Mesenchymal stem cell (in vitro differentiated cells and primary cell): Measurements from ENCODE around the gene GALNT18.
A peak's percentile ranks its signal among the peaks of the same experiment; 100 is the strongest.

Experiments used
- DNase-seq: peaks from one replicate; pipeline ENCODE4 v3.0.0-alpha.2; 2013
- H2AFZ ChIP-seq: one replicate; pipeline ENCODE4 v1.6.1; 2013; ENCODE audit warnings: low read depth, mild to moderate bottlenecking, control low read depth, inconsistent platforms, low read length, moderate library complexity
- H2AK5ac ChIP-seq: 2 replicates; pipeline ENCODE4 v1.6.1; 2013; ENCODE audit warnings: low read length, moderate library complexity, mild to moderate bottlenecking, inconsistent platforms; ENCODE audit not compliant: severe bottlenecking
- H2BK120ac ChIP-seq: one replicate; pipeline ENCODE4 v1.6.1; 2013; ENCODE audit warnings: low read depth, mild to moderate bottlenecking, inconsistent platforms, low read length, moderate library complexity
- H2BK12ac ChIP-seq, 2 experiments: one replicate each; pipeline ENCODE4 v1.6.1; 2013; ENCODE audit warnings: inconsistent platforms in 2 of 2, low read length in 2 of 2, mild to moderate bottlenecking in 2 of 2, moderate library complexity in 2 of 2, control low read depth in 1 of 2
- H2BK15ac ChIP-seq: one replicate; pipeline ENCODE4 v1.6.1; 2013; ENCODE audit warnings: mild to moderate bottlenecking, low read depth, inconsistent platforms; ENCODE audit not compliant: poor library complexity, severe bottlenecking
- H2BK5ac ChIP-seq: 2 replicates; pipeline ENCODE4 v1.6.1; 2013; ENCODE audit warnings: low read depth, mild to moderate bottlenecking, low read length, control low read depth, inconsistent platforms; ENCODE audit not compliant: poor library complexity, severe bottlenecking
- H3K14ac ChIP-seq, 2 experiments: one replicate each; pipeline ENCODE4 v1.6.1; 2013; ENCODE audit warnings: inconsistent platforms in 2 of 2, low read length in 2 of 2, control low read depth in 1 of 2, mild to moderate bottlenecking in 1 of 2, moderate library complexity in 1 of 2
- H3K18ac ChIP-seq, 2 experiments: one replicate each; pipeline ENCODE4 v1.6.1; 2013; ENCODE audit warnings: inconsistent platforms in 2 of 2, low read length in 2 of 2, control low read depth in 1 of 2, low read depth in 1 of 2, mild to moderate bottlenecking in 1 of 2
- H3K23ac ChIP-seq, 2 experiments: one replicate each; pipeline ENCODE4 v1.6.1; 2013; ENCODE audit warnings: inconsistent platforms in 2 of 2, low read length in 2 of 2, mild to moderate bottlenecking in 2 of 2, moderate library complexity in 2 of 2, control low read depth in 1 of 2
- H3K27ac ChIP-seq: 2 replicates; pipeline ENCODE4 v1.5.1; 2013; ENCODE audit warnings: mild to moderate bottlenecking, moderate library complexity, low read length, control low read depth, inconsistent platforms; ENCODE audit not compliant: poor library complexity, severe bottlenecking
- H3K27me3 ChIP-seq, 2 experiments: 2 replicates each; pipeline versions ENCODE4 v1.6.1 to v1.7.0; 2013; ENCODE audit warnings: low read length in 2 of 2, mild to moderate bottlenecking in 2 of 2, moderate library complexity in 2 of 2, control low read depth in 1 of 2, inconsistent platforms in 1 of 2; ENCODE audit not compliant: control insufficient read depth in 1 of 2, insufficient read depth in 1 of 2
- H3K36me3 ChIP-seq, 2 experiments: 2 replicates each; pipeline versions ENCODE4 v1.6.1 to v1.7.0; 2013; ENCODE audit warnings: low read length in 2 of 2, control low read depth in 1 of 2, inconsistent platforms in 1 of 2, low read depth in 1 of 2, mild to moderate bottlenecking in 1 of 2; ENCODE audit not compliant: insufficient read depth in 2 of 2, control insufficient read depth in 1 of 2
- H3K4ac ChIP-seq, 2 experiments: one replicate each; pipeline ENCODE4 v1.6.1; 2013; ENCODE audit warnings: inconsistent platforms in 2 of 2, low read length in 2 of 2, mild to moderate bottlenecking in 2 of 2, moderate library complexity in 2 of 2, control low read depth in 1 of 2, low read depth in 1 of 2
- H3K4me1 ChIP-seq: 2 replicates; pipeline ENCODE4 v1.6.1; 2013; ENCODE audit warnings: low read depth, low read length, control low read depth; ENCODE audit not compliant: control insufficient read depth, insufficient read depth
- H3K4me2 ChIP-seq: 2 replicates; pipeline ENCODE4 v1.6.1; 2013; ENCODE audit warnings: low read length, mild to moderate bottlenecking, inconsistent platforms; ENCODE audit not compliant: poor library complexity, severe bottlenecking
- H3K4me3 ChIP-seq, 2 experiments: 2 replicates each; pipeline versions ENCODE4 v1.5.1 to v1.7.0; 2013; ENCODE audit warnings: low read length in 2 of 2, mild to moderate bottlenecking in 2 of 2, control low read depth in 1 of 2, low read depth in 1 of 2; ENCODE audit not compliant: insufficient read depth in 1 of 2
- H3K79me1 ChIP-seq: replicated peaks from 2 replicates; pipeline ENCODE4 v1.6.1; 2013; ENCODE audit warnings: mild to moderate bottlenecking, control low read depth, low read length, inconsistent platforms; ENCODE audit not compliant: poor library complexity, severe bottlenecking
- H3K9ac ChIP-seq: 2 replicates; pipeline ENCODE4 v1.7.0; 2013; ENCODE audit warnings: mild to moderate bottlenecking, low read length, moderate library complexity
- H3K9me3 ChIP-seq: 2 replicates; pipeline ENCODE4 v1.7.0; 2013; ENCODE audit warnings: mild to moderate bottlenecking, low read length; ENCODE audit not compliant: control insufficient read depth
- H4K8ac ChIP-seq: one replicate; pipeline ENCODE4 v1.6.1; 2013; ENCODE audit warnings: inconsistent platforms, mild to moderate bottlenecking, low read length, moderate library complexity
- H4K91ac ChIP-seq: one replicate; pipeline ENCODE4 v1.6.1; 2013; ENCODE audit warnings: mild to moderate bottlenecking, low read length, inconsistent platforms
- WGBS: methylation state at CpG from one replicate; pipeline ENCODE4 v1.1.7; 2013; ENCODE audit warnings: mixed read lengths; 5-methylcytosine and 5-hydroxymethylcytosine counted together

Gene GALNT18

GRCh38 chr11:11461473-11461872 lies 160.3 kb downstream of the GALNT18 start:
- H3K36me3 ChIP-seq, result no peaks in the 10 kb centered on the region
- H2AK5ac ChIP-seq, result no peak overlapping the region
- no peak overlapping the region for H3K27ac ChIP-seq
- H3K79me1 ChIP-seq, result no peaks in the 10 kb centered on the region
- no peak overlapping the region for H4K91ac ChIP-seq
- no peak overlapping the region for H2BK15ac ChIP-seq
- peak overlapping the region in 1 of 2 experiments; percentile 70 for H3K23ac ChIP-seq
- H3K4me1 ChIP-seq, result peaks cover 2% of the 10 kb centered on the region
- H3K18ac ChIP-seq, result no peak overlapping the region
- H3K4me2 ChIP-seq, result no peak overlapping the region
- no peak overlapping the region for H4K8ac ChIP-seq
- no peak overlapping the region for H2BK12ac ChIP-seq
- WGBS, result 63% methylated on average over 10 of the region's 10 CpGs
- H3K4me3 ChIP-seq, result no peak overlapping the region
- no peak overlapping the region for H3K4ac ChIP-seq
- no peak overlapping the region for H2BK120ac ChIP-seq
- H3K9me3 ChIP-seq, result peaks cover 4% of the 10 kb centered on the region
- H3K27me3 ChIP-seq, result peaks cover 44 to 67% of the 10 kb centered on the region in 2 experiments
- peak; percentile 11 for DNase-seq
- H2BK5ac ChIP-seq, result no peak overlapping the region
- H3K9ac ChIP-seq, result no peak overlapping the region
- no peak overlapping the region for H3K14ac ChIP-seq
- H2AFZ ChIP-seq, result no peak overlapping the region

DNA sequence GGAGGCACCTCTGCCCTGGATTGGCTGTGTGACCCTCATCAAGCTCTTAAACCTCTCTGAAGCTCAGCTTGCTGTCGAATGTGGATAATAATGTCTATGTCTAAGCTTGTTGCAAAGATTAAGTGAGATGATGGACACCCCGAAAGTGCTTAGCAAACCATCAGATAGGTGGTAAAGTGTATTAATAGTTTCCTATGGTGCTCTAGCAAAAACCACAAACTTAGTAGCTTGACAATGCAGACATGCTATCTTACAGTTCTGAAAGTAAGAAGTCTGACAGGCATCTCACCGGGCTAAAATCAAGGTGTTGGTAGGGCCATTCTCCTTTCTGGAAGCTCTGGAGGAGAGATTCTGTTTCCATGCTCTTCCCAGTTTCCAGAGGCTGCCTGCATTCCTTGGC lies 162.2 kb downstream of the GALNT18 start:
- Histone ChIP-seq H3K36me3 (no peaks in the 10 kb centered on the region), H3K4me3 (no peak overlapping the region), H2BK15ac (no peak overlapping the region), H3K9ac (no peak overlapping the region), H2BK12ac (no peak overlapping the region), H2BK120ac (no peak overlapping the region), H3K9me3 (peaks cover 4% of the 10 kb centered on the region), H3K4ac (no peak overlapping the region), H3K23ac (no peak overlapping the region), H3K79me1 (no peaks in the 10 kb centered on the region), H2AK5ac (no peak overlapping the region), H2AFZ (no peak overlapping the region), H2BK5ac (no peak overlapping the region), H3K4me1 (peaks cover 2% of the 10 kb centered on the region), H3K18ac (no peak overlapping the region), H3K27me3 (peaks cover 54 to 77% of the 10 kb centered on the region in 2 experiments), H4K8ac (no peak overlapping the region), H3K4me2 (no peak overlapping the region), H3K14ac (no peak overlapping the region), H3K27ac (no peak overlapping the region), H4K91ac (no peak overlapping the region)
- WGBS, result 83% methylated on average over 3 of the region's 3 CpGs
- DNase-seq, result no peak

DNA sequence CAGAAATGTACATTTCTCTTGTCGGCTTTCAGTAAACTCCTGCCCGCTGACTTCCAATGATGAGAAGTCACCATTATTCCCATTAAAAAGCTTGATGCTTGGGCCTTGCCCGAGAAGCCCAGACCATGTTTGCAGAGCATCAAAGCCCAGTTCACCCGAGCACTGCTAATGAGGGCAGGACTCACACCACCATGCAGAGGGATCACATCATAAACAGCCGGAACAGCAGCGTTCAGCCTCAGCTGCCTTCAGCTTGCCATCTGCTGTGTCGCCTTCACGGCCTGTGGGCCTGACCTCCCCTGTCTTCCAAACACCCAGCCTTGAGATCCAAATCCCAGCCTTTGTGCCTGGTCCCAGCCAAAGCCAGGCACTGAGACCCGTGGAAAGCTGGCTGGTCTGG lies 163.3 kb downstream of the GALNT18 start:
- no peak overlapping the region for H2BK5ac ChIP-seq
- 89% methylated on average over 9 of the region's 9 CpGs for WGBS
- H3K23ac ChIP-seq, result no peak overlapping the region
- H3K4me1 ChIP-seq, result peaks cover 2% of the 10 kb centered on the region
- H3K27ac ChIP-seq, result no peak overlapping the region
- no peaks in the 10 kb centered on the region for H3K36me3 ChIP-seq
- H3K79me1 ChIP-seq, result no peaks in the 10 kb centered on the region
- H3K9ac ChIP-seq, result no peak overlapping the region
- no peak overlapping the region for H3K4ac ChIP-seq
- DNase-seq, result no peak
- H3K27me3 ChIP-seq, result peaks cover 62 to 80% of the 10 kb centered on the region in 2 experiments
- no peak overlapping the region for H3K4me2 ChIP-seq
- no peak overlapping the region for H4K91ac ChIP-seq
- no peak overlapping the region for H3K18ac ChIP-seq
- peaks cover 4% of the 10 kb centered on the region for H3K9me3 ChIP-seq
- H4K8ac ChIP-seq, result no peak overlapping the region
- no peak overlapping the region for H2BK120ac ChIP-seq
- no peak overlapping the region for H2AK5ac ChIP-seq
- no peak overlapping the region for H2BK15ac ChIP-seq
- H3K4me3 ChIP-seq, result no peak overlapping the region
- no peak overlapping the region for H2BK12ac ChIP-seq
- no peak overlapping the region for H3K14ac ChIP-seq
- no peak overlapping the region for H2AFZ ChIP-seq

DNA sequence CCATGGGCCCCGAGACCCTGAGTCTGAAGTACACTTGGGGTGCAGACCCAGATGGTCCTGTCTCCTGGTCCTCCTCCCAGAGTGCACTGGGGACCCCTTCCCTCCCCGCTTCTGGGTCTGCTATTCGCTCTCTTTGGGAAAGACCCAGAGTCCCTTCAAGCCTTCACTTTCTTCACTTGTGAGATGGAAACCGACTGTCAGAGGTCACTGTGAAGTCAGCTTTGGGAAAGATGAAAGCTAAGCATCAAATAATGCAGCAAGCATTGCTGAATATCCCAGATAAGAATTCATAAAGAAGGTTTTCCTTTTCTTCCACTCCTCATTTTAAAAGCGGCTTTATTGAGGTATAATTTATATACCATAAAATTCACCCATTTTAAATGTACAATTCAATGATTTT lies 163.8 kb downstream of the GALNT18 start:
- no peak overlapping the region for H3K4me3 ChIP-seq
- H4K91ac ChIP-seq, result no peak overlapping the region
- H2BK12ac ChIP-seq, result no peak overlapping the region
- no peak overlapping the region for H2AFZ ChIP-seq
- no peak overlapping the region for H3K27ac ChIP-seq
- H3K18ac ChIP-seq, result no peak overlapping the region
- no peak overlapping the region for H3K23ac ChIP-seq
- no peak overlapping the region for H2BK120ac ChIP-seq
- H2BK15ac ChIP-seq, result no peak overlapping the region
- peaks cover 4% of the 10 kb centered on the region for H3K9me3 ChIP-seq
- H3K14ac ChIP-seq, result no peak overlapping the region
- WGBS, result 66% methylated on average over 3 of the region's 5 CpGs
- peaks cover 63 to 81% of the 10 kb centered on the region in 2 experiments for H3K27me3 ChIP-seq
- no peaks in the 10 kb centered on the region for H3K36me3 ChIP-seq
- H3K9ac ChIP-seq, result no peak overlapping the region
- H4K8ac ChIP-seq, result no peak overlapping the region
- H2AK5ac ChIP-seq, result no peak overlapping the region
- no peak overlapping the region for H3K4me2 ChIP-seq
- no peak overlapping the region for H3K4ac ChIP-seq
- H3K4me1 ChIP-seq, result peaks cover 2% of the 10 kb centered on the region
- DNase-seq, result no peak
- H2BK5ac ChIP-seq, result no peak overlapping the region
- no peaks in the 10 kb centered on the region for H3K79me1 ChIP-seq
